Measurements from ENCODE around the gene PXT1.

- TF ChIP-seq POLR2A (IDR thresholded peaks at IDR 0.05; ENCODE audit: low read depth, low read length), result no peak
- no peak for TF ChIP-seq POLR2AphosphoS5 (IDR thresholded peaks at IDR 0.05; ENCODE audit: low read depth, low read length)
These were observed 1.8 kb upstream of the PXT1 start for GRCh38 chr6:36444470-36444869.

All from GM12892 (cell line).